PC-3 (cell line): ENCODE results near the gene IL17B.

Source experiments
- EZH2 ChIP-seq: fragments of 300-600 bp; sonication (generic); IDR thresholded peaks from one replicate; pipeline ENCODE4 v1.6.1; 2017; ENCODE audit warnings: antibody characterized with exemption, mild to moderate bottlenecking, low read length; ENCODE audit not compliant: unreplicated experiment
- EZH2phosphoT487 ChIP-seq: fragments of 300-600 bp; sonication (generic); IDR thresholded peaks from 2 replicates; pipeline ENCODE4 v1.6.1; 2018; ENCODE audit warnings: mild to moderate bottlenecking, antibody characterized with exemption, low read length, borderline replicate concordance
- TF ChIP-seq, protein P1 (sequence below): fragments of 300-600 bp; sonication (generic); conservative IDR thresholded peaks from 2 replicates; pipeline ENCODE4 v1.5.1; 2017; ENCODE audit warnings: antibody characterized with exemption, low read depth, mild to moderate bottlenecking, low read length

- TF ChIP-seq EZH2, result no peak
- TF ChIP-seq, protein P1, sequence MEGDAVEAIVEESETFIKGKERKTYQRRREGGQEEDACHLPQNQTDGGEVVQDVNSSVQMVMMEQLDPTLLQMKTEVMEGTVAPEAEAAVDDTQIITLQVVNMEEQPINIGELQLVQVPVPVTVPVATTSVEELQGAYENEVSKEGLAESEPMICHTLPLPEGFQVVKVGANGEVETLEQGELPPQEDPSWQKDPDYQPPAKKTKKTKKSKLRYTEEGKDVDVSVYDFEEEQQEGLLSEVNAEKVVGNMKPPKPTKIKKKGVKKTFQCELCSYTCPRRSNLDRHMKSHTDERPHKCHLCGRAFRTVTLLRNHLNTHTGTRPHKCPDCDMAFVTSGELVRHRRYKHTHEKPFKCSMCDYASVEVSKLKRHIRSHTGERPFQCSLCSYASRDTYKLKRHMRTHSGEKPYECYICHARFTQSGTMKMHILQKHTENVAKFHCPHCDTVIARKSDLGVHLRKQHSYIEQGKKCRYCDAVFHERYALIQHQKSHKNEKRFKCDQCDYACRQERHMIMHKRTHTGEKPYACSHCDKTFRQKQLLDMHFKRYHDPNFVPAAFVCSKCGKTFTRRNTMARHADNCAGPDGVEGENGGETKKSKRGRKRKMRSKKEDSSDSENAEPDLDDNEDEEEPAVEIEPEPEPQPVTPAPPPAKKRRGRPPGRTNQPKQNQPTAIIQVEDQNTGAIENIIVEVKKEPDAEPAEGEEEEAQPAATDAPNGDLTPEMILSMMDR, result no peak
- TF ChIP-seq EZH2phosphoT487, result no peak
Observed at GRCh38 chr5:149345147-149345891, 33.8 kb downstream of the IL17B start, which contains the start of gene GRPEL2.
